AG04450 (cell line): ENCODE data around the gene COL23A1. TPM values are rescaled to one million over a fixed set of nuclear protein-coding genes. Genes with fewer than 3 reads are reported as not detected.

Source experiments
- CTCF ChIA-PET: fragments of 300-600, 350-600 bp; formaldehyde crosslinking; extraction: SDS; loops from one replicate; lab custom pipeline; 2022; ENCODE audit warnings: antibody characterized with exemption, inconsistent platforms; lab: Charles Lee
- POLR2A ChIA-PET: fragments of 350-600 bp; formaldehyde crosslinking; extraction: SDS; loops from one replicate; lab custom pipeline; 2021; ENCODE audit warnings: antibody characterized with exemption, inconsistent platforms; lab: Yijun Ruan, JAX
- DNase-seq: peaks from one replicate; pipeline ENCODE4 v3.0.0-alpha.2; 2011; ENCODE audit warnings: low read depth, low spot score
- H3K27ac ChIP-seq: one replicate; pipeline ENCODE4 v1.5.1; 2012; ENCODE audit warnings: low read depth, low read length, control low read depth
- H3K27me3 ChIP-seq: one replicate; pipeline ENCODE4 v1.6.0; 2012; ENCODE audit warnings: low read length; ENCODE audit not compliant: control insufficient read depth, insufficient read depth
- H3K4me3 ChIP-seq: 2 replicates; pipeline ENCODE4 v1.5.1; 2011; ENCODE audit warnings: mild to moderate bottlenecking, low read depth, low read length, control low read depth
- H3K9me3 ChIP-seq: 2 replicates; pipeline ENCODE4 v1.5.1; 2012; ENCODE audit warnings: low read length; ENCODE audit not compliant: control insufficient read depth, insufficient read depth
- polyA plus RNA-seq: library from polyadenylated mRNA; depleted of rRNA; stranded (reverse); fragments of >200 nt; gene quantifications from 2 replicates; pipeline ENCODE4 v1.2.3, GENCODE V29; 2011
- TF ChIP-seq, protein P1 (sequence below): IDR thresholded peaks from 2 replicates; pipeline ENCODE4 v1.5.1; 2011; ENCODE audit warnings: low read depth, low read length, control low read depth, inconsistent platforms

COL23A1 gene
- polyA plus RNA-seq, 1 experiment, result not detected

DNA sequence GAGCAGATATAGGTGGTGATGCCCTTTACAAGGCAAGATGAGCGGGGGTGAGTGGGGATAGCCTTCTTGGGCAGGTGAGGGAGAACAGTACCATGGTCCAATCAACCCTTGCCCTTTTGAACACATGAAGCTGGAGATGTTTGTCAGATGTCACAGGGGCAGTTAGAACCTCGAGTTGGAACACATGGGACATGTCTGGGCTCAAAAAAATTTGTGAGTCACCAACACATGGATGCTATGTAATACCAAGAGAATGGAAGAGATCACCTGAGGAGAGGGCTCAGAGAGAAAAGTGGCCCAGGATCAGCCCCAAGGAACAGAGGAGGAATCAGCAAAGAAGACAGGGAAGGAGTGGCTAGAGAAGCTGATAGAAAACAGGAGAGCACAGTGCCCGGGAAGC is 362.3 kb downstream of the COL23A1 start:
- ChIA-PET CTCF (no interaction called here), POLR2A (interaction anchor here (1.2 to 1.5 kb wide), 2 partner anchors 23 to 24 kb away, joined by 3 to 4 read pairs; partner anchors contain the start of gene HNRNPAB)
- TF ChIP-seq, protein P1, sequence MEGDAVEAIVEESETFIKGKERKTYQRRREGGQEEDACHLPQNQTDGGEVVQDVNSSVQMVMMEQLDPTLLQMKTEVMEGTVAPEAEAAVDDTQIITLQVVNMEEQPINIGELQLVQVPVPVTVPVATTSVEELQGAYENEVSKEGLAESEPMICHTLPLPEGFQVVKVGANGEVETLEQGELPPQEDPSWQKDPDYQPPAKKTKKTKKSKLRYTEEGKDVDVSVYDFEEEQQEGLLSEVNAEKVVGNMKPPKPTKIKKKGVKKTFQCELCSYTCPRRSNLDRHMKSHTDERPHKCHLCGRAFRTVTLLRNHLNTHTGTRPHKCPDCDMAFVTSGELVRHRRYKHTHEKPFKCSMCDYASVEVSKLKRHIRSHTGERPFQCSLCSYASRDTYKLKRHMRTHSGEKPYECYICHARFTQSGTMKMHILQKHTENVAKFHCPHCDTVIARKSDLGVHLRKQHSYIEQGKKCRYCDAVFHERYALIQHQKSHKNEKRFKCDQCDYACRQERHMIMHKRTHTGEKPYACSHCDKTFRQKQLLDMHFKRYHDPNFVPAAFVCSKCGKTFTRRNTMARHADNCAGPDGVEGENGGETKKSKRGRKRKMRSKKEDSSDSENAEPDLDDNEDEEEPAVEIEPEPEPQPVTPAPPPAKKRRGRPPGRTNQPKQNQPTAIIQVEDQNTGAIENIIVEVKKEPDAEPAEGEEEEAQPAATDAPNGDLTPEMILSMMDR, result no peak
- H3K27me3 ChIP-seq, result no peaks in the 10 kb centered on the region
- no peak overlapping the region for H3K27ac ChIP-seq
- H3K9me3 ChIP-seq, result peaks cover 10% of the 10 kb centered on the region
- no peak for DNase-seq
- H3K4me3 ChIP-seq, result no peak overlapping the region

DNA sequence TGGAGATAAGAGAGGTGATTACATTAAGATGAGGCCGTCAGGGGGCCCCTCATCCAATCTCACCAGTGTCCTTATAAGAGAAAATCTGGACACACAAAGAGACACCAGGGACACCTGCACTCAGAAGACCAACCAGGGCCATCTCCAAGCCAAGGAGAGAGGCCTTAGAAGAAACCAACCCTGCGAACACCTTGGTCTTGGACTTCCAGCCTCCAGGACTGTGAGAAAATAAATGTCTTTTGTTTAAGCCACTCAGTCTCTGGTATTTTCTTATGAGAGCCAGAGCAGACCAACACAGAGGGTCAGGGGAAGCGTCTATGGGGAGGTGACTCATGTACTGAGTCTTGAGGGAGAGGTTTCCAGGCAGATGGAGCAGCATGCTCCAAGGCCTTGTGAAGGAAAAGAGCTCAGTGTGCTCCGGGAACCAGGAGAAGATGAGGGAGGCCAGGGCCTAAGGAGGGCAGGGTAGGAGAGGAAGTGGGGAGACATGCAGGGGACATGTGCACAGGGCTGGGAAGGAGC is 363.0 kb downstream of the COL23A1 start:
- CTCF ChIA-PET, result no interaction called here
- no peak for DNase-seq
- no peak overlapping the region for H3K4me3 ChIP-seq

DNA sequence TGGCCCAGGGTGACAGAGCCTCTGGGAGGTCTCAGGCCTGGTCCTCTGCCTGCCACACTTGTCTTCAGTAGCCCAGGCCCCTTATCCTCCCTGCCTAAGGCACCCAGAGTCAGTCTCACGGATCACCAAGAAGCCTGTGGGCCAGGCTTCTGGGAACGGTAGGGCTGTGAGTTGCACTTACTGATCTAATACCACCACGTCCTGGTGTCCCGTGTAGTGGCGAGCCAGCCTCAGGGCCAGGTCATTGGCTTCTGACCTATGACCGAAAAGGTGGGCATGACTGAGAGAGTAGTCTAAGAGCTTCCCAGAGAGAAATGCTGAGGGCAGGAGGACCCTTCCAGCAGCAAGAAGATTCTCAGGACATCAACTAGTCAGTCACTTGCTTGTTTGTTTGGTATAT is 365.0 kb downstream of the COL23A1 start:
- no peak for DNase-seq
- TF ChIP-seq, protein P1, result no peak
- Histone ChIP-seq H3K9me3 (peaks cover 10% of the 10 kb centered on the region), H3K4me3 (no peak overlapping the region), H3K27me3 (no peaks in the 10 kb centered on the region), H3K27ac (no peak overlapping the region)
- ChIA-PET POLR2A (interaction anchor here (0.6 kb wide), 1 partner anchor 9 kb away, joined by 3 read pairs; no protein-coding TSS in a partner anchor), CTCF (interaction anchor here (0.6 to 2.3 kb wide), 2 partner anchors 10 to 164 kb away, joined by 6 to 10 read pairs; no protein-coding TSS in a partner anchor)

More for the DNA sequence above, 363.0 kb downstream of the COL23A1 start:
- Histone ChIP-seq H3K27me3 (no peaks in the 10 kb centered on the region), H3K9me3 (peaks cover 10% of the 10 kb centered on the region), H3K27ac (no peak overlapping the region)
- POLR2A ChIA-PET, result interaction anchor here (1.2 kb wide), 1 partner anchor 23 kb away, joined by 3 read pairs; the partner anchor contains the start of gene HNRNPAB
- TF ChIP-seq, protein P1, result no peak

DNA sequence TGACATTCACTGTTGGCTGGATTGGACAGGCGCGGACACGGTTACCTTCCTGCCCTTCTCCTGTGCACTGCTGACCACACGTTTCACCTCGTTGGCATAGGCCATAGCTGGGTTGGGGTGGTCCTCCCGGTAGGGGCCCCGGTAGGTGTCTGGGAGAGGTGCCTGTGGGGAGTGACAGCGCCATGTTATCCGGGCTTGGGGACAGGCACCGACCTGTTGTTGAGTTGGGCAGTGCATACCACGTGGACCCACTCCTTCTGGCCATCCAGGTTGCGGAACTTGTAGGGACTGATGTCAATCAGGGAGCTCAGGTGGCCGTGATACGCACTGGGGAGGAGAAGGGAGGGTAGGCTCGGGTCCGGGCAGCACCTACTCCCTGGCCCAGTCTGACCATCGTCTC is 365.8 kb downstream of the COL23A1 start:
- TF ChIP-seq, protein P1, result no peak
- CTCF ChIA-PET, result interaction anchor here (0.6 to 2.3 kb wide), 2 partner anchors 11 to 163 kb away, joined by 6 to 10 read pairs; no protein-coding TSS in a partner anchor
- Histone ChIP-seq H3K27me3 (no peaks in the 10 kb centered on the region), H3K27ac (no peak overlapping the region), H3K9me3 (peaks cover 10% of the 10 kb centered on the region), H3K4me3 (no peak overlapping the region)
- POLR2A ChIA-PET, result no interaction called here
- no peak for DNase-seq

- CTCF ChIA-PET, result no interaction called here
- H3K4me3 ChIP-seq, result no peak overlapping the region
- POLR2A ChIA-PET, result no interaction called here
- no peaks in the 10 kb centered on the region for H3K27me3 ChIP-seq
- peaks cover 10% of the 10 kb centered on the region for H3K9me3 ChIP-seq
- DNase-seq, result no peak
- TF ChIP-seq, protein P1, result no peak
- H3K27ac ChIP-seq, result no peak overlapping the region
Measured at GRCh38 chr5:178223828-178224335, 366.3 kb downstream of the COL23A1 start.
